MM.1S (cell line): Measurements from ENCODE around the gene NANP.

ENCODE experiments used
- CTCF ChIP-seq: fragments of 300-600 bp; sonication (generic); IDR thresholded peaks from 2 replicates; pipeline ENCODE4 v1.5.1; 2016; ENCODE audit warnings: antibody characterized with exemption, low read length, mixed read lengths
- EZH2 ChIP-seq: fragments of 300-600 bp; sonication (generic); optimal IDR thresholded peaks from 2 replicates; pipeline ENCODE3; 2017; ENCODE audit warnings: low read depth, mild to moderate bottlenecking, antibody characterized with exemption, low read length, mixed read lengths

GRCh38 chr20:25643716-25644115, 19.9 kb upstream of the NANP start:
- no peak for TF ChIP-seq EZH2
- TF ChIP-seq CTCF = no peak
